Suppressor macrophage treated with lipopolysaccharide for 4 hours (primary cell): ENCODE data around the gene BICRA.
A peak's percentile ranks its signal among the peaks of the same experiment; 100 is the strongest.
"Not testable (repeated sequence)": the region's sequence is repeated elsewhere in the genome, so short reads cannot be mapped to it uniquely, and the experiment has no call there.

Experiments used
- DNase-seq: peaks from one replicate; pipeline ENCODE4 v3.0.0-alpha.2; 2020

Gene BICRA

GRCh38 chr19:47631681-47632446 lies 22.9 kb downstream of the BICRA start:
- no peak for DNase-seq

- no peak for DNase-seq
Measured at GRCh38 chr19:47633517-47633916, 24.6 kb downstream of the BICRA start.

- DNase-seq: no peak
Measured at GRCh38 chr19:47633996-47634395, 25.1 kb downstream of the BICRA start.

- DNase-seq: not testable (repeated sequence)
Measured at GRCh38 chr19:47635152-47635754, 26.3 kb downstream of the BICRA start.

GRCh38 chr19:47637550-47637949 lies 28.6 kb downstream of the BICRA start:
- DNase-seq: peak; percentile 41

- DNase-seq: no peak
Measured at GRCh38 chr19:47641891-47642485, 33.1 kb downstream of the BICRA start.

GRCh38 chr19:47643281-47643680 lies 34.3 kb downstream of the BICRA start:
- DNase-seq: no peak

- DNase-seq: no peak
Measured at GRCh38 chr19:47644199-47644598, 35.3 kb downstream of the BICRA start.

- no peak for DNase-seq
Measured at GRCh38 chr19:47644743-47645482, 36.0 kb downstream of the BICRA start.

GRCh38 chr19:47646924-47647323 lies 38.0 kb downstream of the BICRA start:
- no peak for DNase-seq

- DNase-seq: no peak
Measured at GRCh38 chr19:47649588-47649987, 40.7 kb downstream of the BICRA start.

GRCh38 chr19:47650700-47651099 lies 41.8 kb downstream of the BICRA start:
- DNase-seq: no peak

- DNase-seq: no peak
Measured at GRCh38 chr19:47651132-47651531, 42.2 kb downstream of the BICRA start.

- DNase-seq: no peak
Measured at GRCh38 chr19:47651691-47652090, 42.8 kb downstream of the BICRA start.

GRCh38 chr19:47652285-47652684 lies 43.4 kb downstream of the BICRA start:
- DNase-seq: no peak

- no peak for DNase-seq
Measured at GRCh38 chr19:47653856-47654255, 44.9 kb downstream of the BICRA start.

- no peak for DNase-seq
Measured at GRCh38 chr19:47657719-47658118, 48.8 kb downstream of the BICRA start.

GRCh38 chr19:47658431-47659348 lies 49.8 kb downstream of the BICRA start:
- no peak for DNase-seq

- DNase-seq: no peak
Measured at GRCh38 chr19:47660435-47660832, 51.5 kb downstream of the BICRA start.

- DNase-seq: no peak
Measured at GRCh38 chr19:47661161-47661560, 52.2 kb downstream of the BICRA start.

GRCh38 chr19:47661611-47662010 lies 52.7 kb downstream of the BICRA start:
- DNase-seq: no peak

- no peak for DNase-seq
Measured at GRCh38 chr19:47663435-47663910, 54.5 kb downstream of the BICRA start.
